ENCODE results near the gene B2M.
A peak's percentile ranks its signal among the peaks of the same experiment; 100 is the strongest.
"Not testable (repeated sequence)": the region's sequence is repeated elsewhere in the genome, so short reads cannot be mapped to it uniquely, and the experiment has no call there.

Gene B2M

GRCh38 chr15:44726136-44726535, 14.8 kb downstream of the B2M start:
- no peak for DNase-seq (ENCODE audit: low spot score)

- peak; percentile 93 for DNase-seq (ENCODE audit: low spot score)
These were observed 15.5 kb downstream of the B2M start for GRCh38 chr15:44726568-44727484.

GRCh38 chr15:44727485-44728231, 16.3 kb downstream of the B2M start:
- no peak for DNase-seq (ENCODE audit: low spot score)

GRCh38 chr15:44728232-44728575, 16.9 kb downstream of the B2M start:
- not testable (repeated sequence) for DNase-seq (ENCODE audit: low spot score)

- DNase-seq (ENCODE audit: low spot score), result peak; percentile 98
These were observed 17.5 kb downstream of the B2M start for GRCh38 chr15:44728576-44729407.

GRCh38 chr15:44729408-44730127, 18.3 kb downstream of the B2M start:
- peak; percentile 17 for DNase-seq (ENCODE audit: low spot score)

- DNase-seq (ENCODE audit: low spot score), result no peak
These were observed 23.6 kb downstream of the B2M start for GRCh38 chr15:44734839-44735481.

GRCh38 chr15:44735482-44736180, 24.3 kb downstream of the B2M start:
- DNase-seq (ENCODE audit: low spot score), result no peak

GRCh38 chr15:44736181-44736765, 25.0 kb downstream of the B2M start, which contains the start of gene TRIM69:
Gene TRIM69, plus strand, starts transcription at chr15:44736528. Its CDS starts 177 bp downstream, at chr15:44736705.
- no peak for DNase-seq (ENCODE audit: low spot score)

GRCh38 chr15:44738340-44738984, 27.1 kb downstream of the B2M start:
- peak; percentile 29 for DNase-seq (ENCODE audit: low spot score)

GRCh38 chr15:44739222-44739847, 28.0 kb downstream of the B2M start:
- not testable (repeated sequence) for DNase-seq (ENCODE audit: low spot score)

GRCh38 chr15:44743454-44743853, 32.1 kb downstream of the B2M start:
- DNase-seq (ENCODE audit: low spot score), result not testable (repeated sequence)

- DNase-seq (ENCODE audit: low spot score), result no peak
These were observed 42.0 kb downstream of the B2M start for GRCh38 chr15:44753345-44753744.

- DNase-seq (ENCODE audit: low spot score), result no peak
These were observed 51.9 kb downstream of the B2M start for GRCh38 chr15:44763187-44763586.

- no peak for DNase-seq (ENCODE audit: low spot score)
These were observed 52.5 kb downstream of the B2M start for GRCh38 chr15:44763848-44764247.

- DNase-seq (ENCODE audit: low spot score), result no peak
These were observed 53.7 kb downstream of the B2M start for GRCh38 chr15:44765036-44765435.

Data from kidney capillary endothelial cell (primary cell).